ENCODE data around the gene TRAM2. TPM values are rescaled to one million over a fixed set of nuclear protein-coding genes. Genes with fewer than 3 reads are reported as not detected.

TRAM2 gene
- total RNA-seq, 1 experiment from 2014 or later = 13.4 TPM

DNA sequence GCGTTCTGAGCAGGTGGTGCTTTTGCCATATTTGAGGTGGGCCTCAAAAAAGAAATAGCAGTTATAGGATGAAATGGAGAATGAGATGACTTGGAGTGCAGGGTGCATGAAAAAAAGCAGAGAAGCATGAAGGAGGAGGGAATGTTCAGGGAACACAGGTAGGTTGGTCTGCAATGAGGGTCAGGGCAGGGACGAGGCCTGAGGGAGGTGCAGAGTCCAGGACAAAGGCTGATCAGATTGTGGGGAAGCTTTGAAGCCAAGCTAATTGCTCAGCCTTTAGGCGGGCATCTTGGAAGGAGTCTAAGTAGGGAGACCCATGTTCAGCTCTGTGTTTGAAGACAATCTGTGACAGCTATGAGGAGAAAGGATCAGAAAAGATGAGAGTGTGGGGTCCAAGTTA lies 12.0 kb downstream of the TRAM2 start:
- ATAC-seq = no peak
- ChIA-PET POLR2A (no interaction called here), CTCF (interaction anchor here (1.0 kb wide), 1 partner anchor 11 kb away, joined by 3 read pairs; no protein-coding TSS in a partner anchor)
- Mint-ChIP-seq H3K36me3 (no peaks in the 10 kb centered on the region), H3K9me3 (no peaks in the 10 kb centered on the region), H3K27me3 (ENCODE audit: low read depth) (no peaks in the 10 kb centered on the region), H3K4me1 (peaks cover 46% of the 10 kb centered on the region), H3K4me3 (no peak overlapping the region), H3K27ac (peak overlapping the region; percentile 22; the same call in 1 of the 2 replicates)
- DNase-seq (ENCODE audit: low spot score) = no peak
- TF ChIP-seq ZNF232 (CRISPR knock-in tag; IDR thresholded peaks at IDR 0.05) (no peak), EMX1 (CRISPR knock-in tag; IDR thresholded peaks at IDR 0.05) (no peak), RELA (CRISPR knock-in tag; IDR thresholded peaks at IDR 0.05; ENCODE audit: borderline replicate concordance) (no peak), GRHL2 (CRISPR knock-in tag; IDR thresholded peaks at IDR 0.05; ENCODE audit: insufficient replicate concordance, severe bottlenecking) (no peak), NFE2L1 (CRISPR knock-in tag; IDR thresholded peaks at IDR 0.05) (no peak), SOX15 (CRISPR knock-in tag; IDR thresholded peaks at IDR 0.05) (no peak), SP1 (CRISPR knock-in tag; conservative IDR thresholded peaks at IDR 0.05) (no peak)
- TF ChIP-seq, protein P1, sequence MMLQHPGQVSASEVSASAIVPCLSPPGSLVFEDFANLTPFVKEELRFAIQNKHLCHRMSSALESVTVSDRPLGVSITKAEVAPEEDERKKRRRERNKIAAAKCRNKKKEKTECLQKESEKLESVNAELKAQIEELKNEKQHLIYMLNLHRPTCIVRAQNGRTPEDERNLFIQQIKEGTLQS (CRISPR knock-in tag; conservative IDR thresholded peaks at IDR 0.05) = no peak
- TF ChIP-seq, protein P2, sequence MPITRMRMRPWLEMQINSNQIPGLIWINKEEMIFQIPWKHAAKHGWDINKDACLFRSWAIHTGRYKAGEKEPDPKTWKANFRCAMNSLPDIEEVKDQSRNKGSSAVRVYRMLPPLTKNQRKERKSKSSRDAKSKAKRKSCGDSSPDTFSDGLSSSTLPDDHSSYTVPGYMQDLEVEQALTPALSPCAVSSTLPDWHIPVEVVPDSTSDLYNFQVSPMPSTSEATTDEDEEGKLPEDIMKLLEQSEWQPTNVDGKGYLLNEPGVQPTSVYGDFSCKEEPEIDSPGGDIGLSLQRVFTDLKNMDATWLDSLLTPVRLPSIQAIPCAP (CRISPR knock-in tag; IDR thresholded peaks at IDR 0.05) = no peak
- TF ChIP-seq, protein P3, sequence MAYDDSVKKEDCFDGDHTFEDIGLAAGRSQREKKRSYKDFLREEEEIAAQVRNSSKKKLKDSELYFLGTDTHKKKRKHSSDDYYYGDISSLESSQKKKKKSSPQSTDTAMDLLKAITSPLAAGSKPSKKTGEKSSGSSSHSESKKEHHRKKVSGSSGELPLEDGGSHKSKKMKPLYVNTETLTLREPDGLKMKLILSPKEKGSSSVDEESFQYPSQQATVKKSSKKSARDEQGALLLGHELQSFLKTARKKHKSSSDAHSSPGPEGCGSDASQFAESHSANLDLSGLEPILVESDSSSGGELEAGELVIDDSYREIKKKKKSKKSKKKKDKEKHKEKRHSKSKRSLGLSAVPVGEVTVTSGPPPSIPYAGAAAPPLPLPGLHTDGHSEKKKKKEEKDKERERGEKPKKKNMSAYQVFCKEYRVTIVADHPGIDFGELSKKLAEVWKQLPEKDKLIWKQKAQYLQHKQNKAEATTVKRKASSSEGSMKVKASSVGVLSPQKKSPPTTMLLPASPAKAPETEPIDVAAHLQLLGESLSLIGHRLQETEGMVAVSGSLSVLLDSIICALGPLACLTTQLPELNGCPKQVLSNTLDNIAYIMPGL (CRISPR knock-in tag; IDR thresholded peaks at IDR 0.05) = no peak
- TF ChIP-seq, protein P4, sequence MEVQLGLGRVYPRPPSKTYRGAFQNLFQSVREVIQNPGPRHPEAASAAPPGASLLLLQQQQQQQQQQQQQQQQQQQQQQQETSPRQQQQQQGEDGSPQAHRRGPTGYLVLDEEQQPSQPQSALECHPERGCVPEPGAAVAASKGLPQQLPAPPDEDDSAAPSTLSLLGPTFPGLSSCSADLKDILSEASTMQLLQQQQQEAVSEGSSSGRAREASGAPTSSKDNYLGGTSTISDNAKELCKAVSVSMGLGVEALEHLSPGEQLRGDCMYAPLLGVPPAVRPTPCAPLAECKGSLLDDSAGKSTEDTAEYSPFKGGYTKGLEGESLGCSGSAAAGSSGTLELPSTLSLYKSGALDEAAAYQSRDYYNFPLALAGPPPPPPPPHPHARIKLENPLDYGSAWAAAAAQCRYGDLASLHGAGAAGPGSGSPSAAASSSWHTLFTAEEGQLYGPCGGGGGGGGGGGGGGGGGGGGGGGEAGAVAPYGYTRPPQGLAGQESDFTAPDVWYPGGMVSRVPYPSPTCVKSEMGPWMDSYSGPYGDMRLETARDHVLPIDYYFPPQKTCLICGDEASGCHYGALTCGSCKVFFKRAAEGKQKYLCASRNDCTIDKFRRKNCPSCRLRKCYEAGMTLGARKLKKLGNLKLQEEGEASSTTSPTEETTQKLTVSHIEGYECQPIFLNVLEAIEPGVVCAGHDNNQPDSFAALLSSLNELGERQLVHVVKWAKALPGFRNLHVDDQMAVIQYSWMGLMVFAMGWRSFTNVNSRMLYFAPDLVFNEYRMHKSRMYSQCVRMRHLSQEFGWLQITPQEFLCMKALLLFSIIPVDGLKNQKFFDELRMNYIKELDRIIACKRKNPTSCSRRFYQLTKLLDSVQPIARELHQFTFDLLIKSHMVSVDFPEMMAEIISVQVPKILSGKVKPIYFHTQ (CRISPR knock-in tag; IDR thresholded peaks at IDR 0.05) = no peak
- TF ChIP-seq, protein P5, sequence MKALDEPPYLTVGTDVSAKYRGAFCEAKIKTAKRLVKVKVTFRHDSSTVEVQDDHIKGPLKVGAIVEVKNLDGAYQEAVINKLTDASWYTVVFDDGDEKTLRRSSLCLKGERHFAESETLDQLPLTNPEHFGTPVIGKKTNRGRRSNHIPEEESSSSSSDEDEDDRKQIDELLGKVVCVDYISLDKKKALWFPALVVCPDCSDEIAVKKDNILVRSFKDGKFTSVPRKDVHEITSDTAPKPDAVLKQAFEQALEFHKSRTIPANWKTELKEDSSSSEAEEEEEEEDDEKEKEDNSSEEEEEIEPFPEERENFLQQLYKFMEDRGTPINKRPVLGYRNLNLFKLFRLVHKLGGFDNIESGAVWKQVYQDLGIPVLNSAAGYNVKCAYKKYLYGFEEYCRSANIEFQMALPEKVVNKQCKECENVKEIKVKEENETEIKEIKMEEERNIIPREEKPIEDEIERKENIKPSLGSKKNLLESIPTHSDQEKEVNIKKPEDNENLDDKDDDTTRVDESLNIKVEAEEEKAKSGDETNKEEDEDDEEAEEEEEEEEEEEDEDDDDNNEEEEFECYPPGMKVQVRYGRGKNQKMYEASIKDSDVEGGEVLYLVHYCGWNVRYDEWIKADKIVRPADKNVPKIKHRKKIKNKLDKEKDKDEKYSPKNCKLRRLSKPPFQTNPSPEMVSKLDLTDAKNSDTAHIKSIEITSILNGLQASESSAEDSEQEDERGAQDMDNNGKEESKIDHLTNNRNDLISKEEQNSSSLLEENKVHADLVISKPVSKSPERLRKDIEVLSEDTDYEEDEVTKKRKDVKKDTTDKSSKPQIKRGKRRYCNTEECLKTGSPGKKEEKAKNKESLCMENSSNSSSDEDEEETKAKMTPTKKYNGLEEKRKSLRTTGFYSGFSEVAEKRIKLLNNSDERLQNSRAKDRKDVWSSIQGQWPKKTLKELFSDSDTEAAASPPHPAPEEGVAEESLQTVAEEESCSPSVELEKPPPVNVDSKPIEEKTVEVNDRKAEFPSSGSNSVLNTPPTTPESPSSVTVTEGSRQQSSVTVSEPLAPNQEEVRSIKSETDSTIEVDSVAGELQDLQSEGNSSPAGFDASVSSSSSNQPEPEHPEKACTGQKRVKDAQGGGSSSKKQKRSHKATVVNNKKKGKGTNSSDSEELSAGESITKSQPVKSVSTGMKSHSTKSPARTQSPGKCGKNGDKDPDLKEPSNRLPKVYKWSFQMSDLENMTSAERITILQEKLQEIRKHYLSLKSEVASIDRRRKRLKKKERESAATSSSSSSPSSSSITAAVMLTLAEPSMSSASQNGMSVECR (CRISPR knock-in tag; IDR thresholded peaks at IDR 0.05; ENCODE audit: borderline replicate concordance) = no peak
- TF ChIP-seq, protein P6, sequence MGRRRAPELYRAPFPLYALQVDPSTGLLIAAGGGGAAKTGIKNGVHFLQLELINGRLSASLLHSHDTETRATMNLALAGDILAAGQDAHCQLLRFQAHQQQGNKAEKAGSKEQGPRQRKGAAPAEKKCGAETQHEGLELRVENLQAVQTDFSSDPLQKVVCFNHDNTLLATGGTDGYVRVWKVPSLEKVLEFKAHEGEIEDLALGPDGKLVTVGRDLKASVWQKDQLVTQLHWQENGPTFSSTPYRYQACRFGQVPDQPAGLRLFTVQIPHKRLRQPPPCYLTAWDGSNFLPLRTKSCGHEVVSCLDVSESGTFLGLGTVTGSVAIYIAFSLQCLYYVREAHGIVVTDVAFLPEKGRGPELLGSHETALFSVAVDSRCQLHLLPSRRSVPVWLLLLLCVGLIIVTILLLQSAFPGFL (CRISPR knock-in tag; IDR thresholded peaks at IDR 0.05; ENCODE audit: borderline replicate concordance) = no peak

DNA sequence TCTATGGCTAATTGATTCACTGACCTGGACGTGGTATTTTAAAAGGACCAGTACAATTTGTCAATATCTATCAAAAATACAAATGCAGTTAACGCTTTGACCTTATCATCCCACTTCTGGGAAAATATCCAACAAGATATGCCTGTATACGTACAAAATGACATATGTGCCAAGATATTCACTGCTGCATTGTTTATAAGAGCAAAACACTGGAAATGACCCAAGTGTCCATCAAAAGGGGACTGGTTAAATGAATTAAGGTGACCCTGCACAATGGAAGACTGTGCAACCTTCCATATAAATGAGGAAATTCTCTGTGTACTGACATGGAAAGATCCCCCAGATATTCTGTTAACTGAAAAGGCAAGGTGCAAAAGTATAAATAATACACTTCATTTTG lies 13.9 kb downstream of the TRAM2 start:
- H3K27ac Mint-ChIP-seq = no peak overlapping the region
- DNase-seq (ENCODE audit: low spot score) (no peak), ATAC-seq (no peak)
- peaks cover 39% of the 10 kb centered on the region for H3K4me1 Mint-ChIP-seq
- no peaks in the 10 kb centered on the region for H3K27me3 Mint-ChIP-seq (ENCODE audit: low read depth)
- H3K4me3 Mint-ChIP-seq = no peak overlapping the region
- POLR2A ChIA-PET = interaction anchor here (0.7 kb wide), 1 partner anchor 60 kb away, joined by 3 read pairs; no protein-coding TSS in a partner anchor
- H3K36me3 Mint-ChIP-seq = no peaks in the 10 kb centered on the region
- CTCF ChIA-PET = interaction anchor here (1.1 kb wide), 1 partner anchor 14 kb away, joined by 3 read pairs; the partner anchor contains the start of gene TRAM2
- no peaks in the 10 kb centered on the region for H3K9me3 Mint-ChIP-seq
- no peak for TF ChIP-seq ZNF232 (CRISPR knock-in tag; IDR thresholded peaks at IDR 0.05)
- no peak for TF ChIP-seq ZBTB21 (CRISPR knock-in tag; IDR thresholded peaks at IDR 0.05; ENCODE audit: borderline replicate concordance)
- no peak for TF ChIP-seq CBFB (CRISPR knock-in tag; IDR thresholded peaks at IDR 0.05; ENCODE audit: low read depth)
- no peak for TF ChIP-seq SP1 (CRISPR knock-in tag; conservative IDR thresholded peaks at IDR 0.05)
- TF ChIP-seq, protein P5 (CRISPR knock-in tag; IDR thresholded peaks at IDR 0.05; ENCODE audit: borderline replicate concordance) = no peak
